Fibroblast of lung (primary cell): ENCODE measurements around the gene ASCC3. TPM values are rescaled to one million over a fixed set of nuclear protein-coding genes. Genes with fewer than 3 reads are reported as not detected.
A peak's percentile ranks its signal among the peaks of the same experiment; 100 is the strongest.

ENCODE experiments used
- DNase-seq, 2 donors: peaks; one replicate each; pipeline versions ENCODE4 v3.0.0 to v3.0.0-alpha.2; 2010; ENCODE audit warnings: low read depth in 2 of 2
- H2AFZ ChIP-seq: 2 replicates; pipeline ENCODE4 v1.5.1; 2012; ENCODE audit warnings: low read length, control low read depth, inconsistent platforms
- H3K27ac ChIP-seq: 2 replicates; pipeline ENCODE4 v1.5.1; 2011; ENCODE audit warnings: low read length, control low read depth; ENCODE audit not compliant: insufficient read depth
- H3K27me3 ChIP-seq: 2 replicates; pipeline ENCODE4 v1.5.1; 2011; ENCODE audit warnings: mild to moderate bottlenecking, low read length; ENCODE audit not compliant: control insufficient read depth, insufficient read depth
- H3K36me3 ChIP-seq: 2 replicates; pipeline ENCODE4 v1.5.1; 2011; ENCODE audit warnings: low read length; ENCODE audit not compliant: control insufficient read depth, insufficient read depth
- H3K4me1 ChIP-seq: 2 replicates; pipeline ENCODE4 v1.5.1; 2011; ENCODE audit warnings: low read length; ENCODE audit not compliant: control insufficient read depth, insufficient read depth; ENCODE audit errors: extremely low read depth
- H3K4me2 ChIP-seq: 2 replicates; pipeline ENCODE4 v1.5.1; 2011; ENCODE audit warnings: low read length, control low read depth; ENCODE audit not compliant: insufficient read depth; ENCODE audit errors: extremely low read depth
- H3K4me3 ChIP-seq, 4 experiments: fragments of 200-600 bp in 1 of 4; sonication (generic) in 1 of 4; replicated peaks in 1 of 4; 2 replicates each; pipeline ENCODE4 v1.5.1; 2011 to 2016; ENCODE audit warnings: low read length in 4 of 4, low read depth in 3 of 4, mild to moderate bottlenecking in 3 of 4, control low read depth in 2 of 4, inconsistent platforms in 1 of 4, mixed read lengths in 1 of 4; ENCODE audit not compliant: insufficient read depth in 1 of 4; ENCODE audit errors: control extremely low read depth in 1 of 4
- H3K79me2 ChIP-seq: 2 replicates; pipeline ENCODE4 v1.5.1; 2012; ENCODE audit warnings: mild to moderate bottlenecking, low read length, inconsistent platforms; ENCODE audit not compliant: control insufficient read depth, insufficient read depth
- H3K9ac ChIP-seq: 2 replicates; pipeline ENCODE4 v1.5.1; 2011; ENCODE audit warnings: mild to moderate bottlenecking, low read length, control low read depth; ENCODE audit not compliant: insufficient read depth
- H3K9me3 ChIP-seq: 2 replicates; pipeline ENCODE4 v1.5.1; 2012; ENCODE audit warnings: low read depth, low read length; ENCODE audit not compliant: control insufficient read depth, insufficient read depth
- H4K20me1 ChIP-seq: 2 replicates; pipeline ENCODE4 v1.5.1; 2011; ENCODE audit warnings: low read length; ENCODE audit not compliant: control insufficient read depth, insufficient read depth; ENCODE audit errors: extremely low read depth
- EZH2 ChIP-seq: IDR thresholded peaks from 2 replicates; pipeline ENCODE4 v1.5.1; 2012; ENCODE audit warnings: low read length, control low read depth, mild to moderate bottlenecking; ENCODE audit errors: missing control alignments
- polyA plus RNA-seq, 2 donors: library from polyadenylated mRNA; depleted of rRNA in 1 of 2; stranded (reverse) in 1 of 2; unstranded in 1 of 2; fragments of >200 nt; gene quantifications; 2 replicates each; pipeline ENCODE4 v1.2.1, GENCODE V29; 2011 to 2012; ENCODE audit warnings: missing spikeins in 1 of 2
- total RNA-seq: library from RNA; depleted of rRNA; stranded (reverse); fragments of >200 nt; gene quantifications from 2 replicates; pipeline ENCODE4 v1.2.1, GENCODE V29; 2014
- TF ChIP-seq, protein P1 (sequence below), 2 donors: IDR thresholded peaks in 1 of 2; conservative IDR thresholded peaks in 1 of 2; 1 replicate in 1 of 2; 2 replicates in 1 of 2; pipeline ENCODE4 v1.5.1; 2011 to 2012; ENCODE audit warnings: low read length in 2 of 2, control low read depth in 1 of 2, inconsistent platforms in 1 of 2, low read depth in 1 of 2, mild to moderate bottlenecking in 1 of 2

The ASCC3 gene
- total and polyA plus RNA-seq, 2 donors (not counting 1 experiment from before 2014, with no cell fraction given), result 36.2 to 75.3 TPM

DNA sequence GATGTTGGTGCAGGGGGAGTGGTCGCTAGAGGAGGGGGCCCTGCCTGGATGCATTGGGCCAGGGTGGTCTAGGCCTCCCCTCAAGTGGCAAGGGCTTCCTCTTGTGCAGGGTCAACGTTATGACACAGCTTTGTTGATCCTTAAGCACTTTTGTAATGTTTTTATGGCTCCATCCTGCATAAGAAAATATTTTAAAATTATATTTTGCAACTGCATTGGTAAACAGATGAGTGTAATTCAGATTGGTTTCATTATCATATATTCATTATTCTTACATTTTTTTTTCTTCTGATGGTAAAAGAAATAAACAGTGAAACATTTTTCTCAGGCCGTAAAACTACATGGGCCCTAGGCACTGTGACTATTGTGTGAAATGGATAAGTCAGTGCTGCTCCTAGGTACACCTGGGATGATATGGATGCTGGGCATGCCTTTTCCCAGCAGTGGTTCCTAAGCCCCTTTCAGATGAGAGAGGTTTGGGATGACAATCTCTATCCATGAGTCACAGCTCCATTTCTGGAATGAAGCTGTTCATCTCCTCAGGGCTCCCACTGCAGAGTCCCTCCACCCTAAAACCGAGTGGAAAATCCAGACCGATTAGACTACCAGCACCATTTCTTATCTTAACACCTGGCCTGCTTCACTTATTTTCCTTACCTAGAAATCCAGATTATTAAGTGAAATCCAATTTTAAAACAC, 410.6 kb downstream of the ASCC3 start:
- peaks cover 75% of the 10 kb centered on the region for H3K27me3 ChIP-seq
- no peaks in the 10 kb centered on the region for H3K9me3 ChIP-seq
- no peaks in the 10 kb centered on the region for H3K4me1 ChIP-seq
- no peak overlapping the region for H3K27ac ChIP-seq
- DNase-seq, result no peak
- no peak overlapping the region for H2AFZ ChIP-seq
- H3K4me2 ChIP-seq, result no peak overlapping the region
- TF ChIP-seq, protein P1, sequence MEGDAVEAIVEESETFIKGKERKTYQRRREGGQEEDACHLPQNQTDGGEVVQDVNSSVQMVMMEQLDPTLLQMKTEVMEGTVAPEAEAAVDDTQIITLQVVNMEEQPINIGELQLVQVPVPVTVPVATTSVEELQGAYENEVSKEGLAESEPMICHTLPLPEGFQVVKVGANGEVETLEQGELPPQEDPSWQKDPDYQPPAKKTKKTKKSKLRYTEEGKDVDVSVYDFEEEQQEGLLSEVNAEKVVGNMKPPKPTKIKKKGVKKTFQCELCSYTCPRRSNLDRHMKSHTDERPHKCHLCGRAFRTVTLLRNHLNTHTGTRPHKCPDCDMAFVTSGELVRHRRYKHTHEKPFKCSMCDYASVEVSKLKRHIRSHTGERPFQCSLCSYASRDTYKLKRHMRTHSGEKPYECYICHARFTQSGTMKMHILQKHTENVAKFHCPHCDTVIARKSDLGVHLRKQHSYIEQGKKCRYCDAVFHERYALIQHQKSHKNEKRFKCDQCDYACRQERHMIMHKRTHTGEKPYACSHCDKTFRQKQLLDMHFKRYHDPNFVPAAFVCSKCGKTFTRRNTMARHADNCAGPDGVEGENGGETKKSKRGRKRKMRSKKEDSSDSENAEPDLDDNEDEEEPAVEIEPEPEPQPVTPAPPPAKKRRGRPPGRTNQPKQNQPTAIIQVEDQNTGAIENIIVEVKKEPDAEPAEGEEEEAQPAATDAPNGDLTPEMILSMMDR (conservative IDR thresholded peaks at IDR 0.05 in 1 of 2, IDR thresholded peaks at IDR 0.05 in 1 of 2; ENCODE audit: low read depth in 1 of 2, low read length in 2 of 2), result no peak
- TF ChIP-seq EZH2, result peak; percentile 48
- no peak overlapping the region for H3K9ac ChIP-seq
- no peak overlapping the region for H3K4me3 ChIP-seq
- no peaks in the 10 kb centered on the region for H3K36me3 ChIP-seq
- H3K79me2 ChIP-seq, result no peaks in the 10 kb centered on the region
- H4K20me1 ChIP-seq, result no peaks in the 10 kb centered on the region

DNA sequence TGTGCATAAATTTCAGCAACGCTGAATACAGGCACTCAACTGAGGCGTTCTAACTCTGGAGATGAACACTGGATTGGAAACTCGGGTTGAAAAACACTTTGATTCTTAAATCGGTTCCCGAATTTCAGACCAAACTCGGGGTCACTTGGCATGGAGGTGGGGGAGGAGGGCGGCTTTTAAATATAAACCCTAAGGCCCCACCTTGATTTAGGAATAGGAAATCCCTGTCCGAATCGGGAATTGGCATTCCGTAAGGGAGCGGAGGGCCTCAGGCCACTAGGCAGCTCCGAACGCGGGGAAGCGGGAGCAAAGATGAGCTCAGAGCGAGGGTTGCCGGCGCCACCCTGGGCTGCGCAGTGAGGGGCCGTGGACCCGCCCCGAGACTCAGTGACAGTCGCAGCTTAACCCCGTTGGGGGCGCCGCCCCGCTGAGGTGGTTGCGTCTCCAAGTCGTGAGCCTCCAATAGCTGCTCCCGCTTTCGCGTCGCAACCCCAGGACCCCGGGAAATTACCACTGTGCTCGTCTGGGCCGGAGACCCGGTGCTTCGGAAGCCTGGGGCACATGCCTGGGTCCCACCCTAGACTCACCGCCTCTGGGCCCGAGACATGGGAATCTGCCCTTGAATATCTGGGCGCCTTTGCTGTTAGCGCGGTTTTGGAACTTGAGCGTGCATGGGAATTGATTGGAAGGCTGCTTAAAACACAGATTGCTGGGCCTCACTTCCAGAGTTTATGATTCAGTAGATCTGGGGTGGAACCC, 411.8 kb downstream of the ASCC3 start:
- DNase-seq, result no peak
- H3K9ac ChIP-seq, result no peak overlapping the region
- H3K4me2 ChIP-seq, result no peak overlapping the region
- peaks cover 87% of the 10 kb centered on the region for H3K27me3 ChIP-seq
- H3K79me2 ChIP-seq, result no peaks in the 10 kb centered on the region
- no peaks in the 10 kb centered on the region for H3K36me3 ChIP-seq
- no peaks in the 10 kb centered on the region for H3K4me1 ChIP-seq
- no peaks in the 10 kb centered on the region for H3K9me3 ChIP-seq
- no peak overlapping the region for H2AFZ ChIP-seq
- no peak overlapping the region for H3K4me3 ChIP-seq
- TF ChIP-seq EZH2, result no peak
- TF ChIP-seq, protein P1 (conservative IDR thresholded peaks at IDR 0.05 in 1 of 2, IDR thresholded peaks at IDR 0.05 in 1 of 2; ENCODE audit: low read depth in 1 of 2, low read length in 2 of 2), result no peak
- no peak overlapping the region for H3K27ac ChIP-seq
- H4K20me1 ChIP-seq, result no peaks in the 10 kb centered on the region

DNA sequence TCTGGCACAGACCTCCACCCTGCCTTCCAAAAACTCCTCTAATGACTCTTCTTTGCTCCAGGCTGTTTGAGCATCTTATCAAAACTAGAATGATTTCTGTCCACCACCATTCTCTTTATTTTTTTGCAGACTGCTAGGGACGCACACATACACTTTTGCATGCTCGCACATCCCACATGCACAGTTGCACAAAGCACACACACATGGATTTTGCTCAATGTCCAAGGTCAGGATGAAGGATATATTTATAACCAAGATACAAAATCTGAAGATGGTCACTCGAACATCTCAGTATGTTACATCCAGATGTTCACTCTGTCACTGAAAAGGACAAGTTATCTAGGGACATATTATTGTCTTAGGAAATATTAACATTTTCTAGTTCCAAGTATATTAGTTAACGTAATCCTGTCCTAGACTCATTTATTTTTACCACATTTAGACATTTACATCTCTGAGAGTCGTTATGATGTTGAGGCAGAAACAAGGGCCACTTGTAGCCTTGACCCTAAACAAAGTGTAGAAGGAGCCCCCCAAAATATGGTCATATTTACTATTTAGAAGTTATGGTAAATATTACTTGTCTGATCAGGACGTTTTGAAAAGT, 413.0 kb downstream of the ASCC3 start:
- DNase-seq, result no peak
- peak; percentile 73 for TF ChIP-seq EZH2
- TF ChIP-seq, protein P1 (conservative IDR thresholded peaks at IDR 0.05 in 1 of 2, IDR thresholded peaks at IDR 0.05 in 1 of 2; ENCODE audit: low read depth in 1 of 2, low read length in 2 of 2), result no peak
- no peaks in the 10 kb centered on the region for H3K9me3 ChIP-seq
- peaks cover 94% of the 10 kb centered on the region for H3K27me3 ChIP-seq
- no peak overlapping the region for H3K4me3 ChIP-seq
- H3K9ac ChIP-seq, result no peak overlapping the region
- H3K36me3 ChIP-seq, result no peaks in the 10 kb centered on the region
- H3K79me2 ChIP-seq, result no peaks in the 10 kb centered on the region
- no peak overlapping the region for H2AFZ ChIP-seq
- no peaks in the 10 kb centered on the region for H4K20me1 ChIP-seq
- no peaks in the 10 kb centered on the region for H3K4me1 ChIP-seq
- H3K4me2 ChIP-seq, result no peak overlapping the region
- no peak overlapping the region for H3K27ac ChIP-seq
